ENCODE results near the gene MYH6.

MYH6 gene

GRCh38 chr14:23353433-23353780 lies 54.7 kb downstream of the MYH6 start:
- no peak for DNase-seq

- peak; percentile 52 for DNase-seq
Measured at GRCh38 chr14:23352506-23353432, 55.3 kb downstream of the MYH6 start, which contains the start of gene SLC22A17. Gene SLC22A17 (minus strand): TSS chr14:23352887.

- no peak for DNase-seq
Measured at GRCh38 chr14:23351681-23352505, 56.2 kb downstream of the MYH6 start.

- no peak for DNase-seq
Measured at GRCh38 chr14:23349156-23349845, 58.8 kb downstream of the MYH6 start.

- no peak for DNase-seq
Measured at GRCh38 chr14:23348297-23348655, 59.8 kb downstream of the MYH6 start.

GRCh38 chr14:23347406-23348296 lies 60.4 kb downstream of the MYH6 start:
- DNase-seq, result no peak

- DNase-seq, result no peak
Measured at GRCh38 chr14:23346693-23347405, 61.2 kb downstream of the MYH6 start.

GRCh38 chr14:23345987-23346692 lies 61.9 kb downstream of the MYH6 start:
- no peak for DNase-seq

GRCh38 chr14:23344481-23344880 lies 63.6 kb downstream of the MYH6 start:
- no peak for DNase-seq

GRCh38 chr14:23339506-23340268 lies 68.4 kb downstream of the MYH6 start:
- DNase-seq, result no peak

- DNase-seq, result no peak
Measured at GRCh38 chr14:23335623-23336022, 72.5 kb downstream of the MYH6 start.

All from stimulated activated CD4-positive, alpha-beta T cell treated with anti-CD3 and anti-CD28 coated beads, Interleukin-1b, Interleukin-23, amount 100 ng/mL, for 48 hours (primary cell).